ENCODE data around the gene CABCOCO1. TPM values are rescaled to one million over a fixed set of nuclear protein-coding genes. Genes with fewer than 3 reads are reported as not detected.
"Not testable (repeated sequence)": the region's sequence is repeated elsewhere in the genome, so short reads cannot be mapped to it uniquely, and the experiment has no call there.

The CABCOCO1 gene
- polyA plus RNA-seq, 1 donor = 1.8 TPM

GRCh38 chr10:61705022-61705613 is 42.4 kb downstream of the CABCOCO1 start:
- WGBS (ENCODE audit: insufficient coverage, low lambda C conversion rate) = no CpG with 5 or more reads among the region's 1 CpG

GRCh38 chr10:61708846-61709245 is 46.1 kb downstream of the CABCOCO1 start:
- H3K4me1 ChIP-seq (ENCODE audit: control insufficient read depth, insufficient read depth, low read length) = no peaks in the 10 kb centered on the region
- no peaks in the 10 kb centered on the region for H3K36me3 ChIP-seq (ENCODE audit: control insufficient read depth, insufficient read depth, low read length)
- WGBS (ENCODE audit: insufficient coverage, low lambda C conversion rate) = 71% methylated on average over 1 of the region's 2 CpGs
- no peaks in the 10 kb centered on the region for H3K27me3 ChIP-seq (ENCODE audit: control insufficient read depth, insufficient read depth, low read length)
- no peak overlapping the region for H3K27ac ChIP-seq (ENCODE audit: low read length)
- H3K4me3 ChIP-seq (ENCODE audit: low read length) = no peak overlapping the region
- DNase-seq = no peak
- no peaks in the 10 kb centered on the region for H3K9me3 ChIP-seq (ENCODE audit: control insufficient read depth, low read depth, low read length)

More at GRCh38 chr10:61705022-61705613, 42.4 kb downstream of the CABCOCO1 start:
- H3K27ac ChIP-seq (ENCODE audit: low read length) = peak overlapping the region; percentile 46
- H3K36me3 ChIP-seq (ENCODE audit: control insufficient read depth, insufficient read depth, low read length) = no peaks in the 10 kb centered on the region
- DNase-seq = peak; percentile 49 to 86
- H3K4me1 ChIP-seq (ENCODE audit: control insufficient read depth, insufficient read depth, low read length) = no peaks in the 10 kb centered on the region
- no peak overlapping the region for H3K4me3 ChIP-seq (ENCODE audit: low read length)
- H3K9me3 ChIP-seq (ENCODE audit: control insufficient read depth, low read depth, low read length) = no peaks in the 10 kb centered on the region
- H3K27me3 ChIP-seq (ENCODE audit: control insufficient read depth, insufficient read depth, low read length) = no peaks in the 10 kb centered on the region

GRCh38 chr10:61712105-61712504 is 49.4 kb downstream of the CABCOCO1 start:
- H3K9me3 ChIP-seq (ENCODE audit: control insufficient read depth, low read depth, low read length); H3K36me3 ChIP-seq (ENCODE audit: control insufficient read depth, insufficient read depth, low read length); H3K4me3 ChIP-seq (ENCODE audit: low read length); H3K27me3 ChIP-seq (ENCODE audit: control insufficient read depth, insufficient read depth, low read length); H3K27ac ChIP-seq (ENCODE audit: low read length); DNase-seq; H3K4me1 ChIP-seq (ENCODE audit: control insufficient read depth, insufficient read depth, low read length): not testable (repeated sequence)
- no CpG with 5 or more reads among the region's 2 CpGs for WGBS (ENCODE audit: insufficient coverage, low lambda C conversion rate)

GRCh38 chr10:61719475-61719874 is 56.7 kb downstream of the CABCOCO1 start:
- WGBS (ENCODE audit: insufficient coverage, low lambda C conversion rate) = no CpG with 5 or more reads among the region's 6 CpGs
- not testable (repeated sequence) for H3K4me1 ChIP-seq (ENCODE audit: control insufficient read depth, insufficient read depth, low read length); H3K9me3 ChIP-seq (ENCODE audit: control insufficient read depth, low read depth, low read length); H3K27ac ChIP-seq (ENCODE audit: low read length); H3K4me3 ChIP-seq (ENCODE audit: low read length); H3K36me3 ChIP-seq (ENCODE audit: control insufficient read depth, insufficient read depth, low read length); H3K27me3 ChIP-seq (ENCODE audit: control insufficient read depth, insufficient read depth, low read length); DNase-seq

- Histone ChIP-seq H3K4me3 (ENCODE audit: low read length) (no peak overlapping the region), H3K4me1 (ENCODE audit: control insufficient read depth, insufficient read depth, low read length) (no peaks in the 10 kb centered on the region), H3K9me3 (ENCODE audit: control insufficient read depth, low read depth, low read length) (no peaks in the 10 kb centered on the region), H3K27ac (ENCODE audit: low read length) (no peak overlapping the region), H3K27me3 (ENCODE audit: control insufficient read depth, insufficient read depth, low read length) (no peaks in the 10 kb centered on the region), H3K36me3 (ENCODE audit: control insufficient read depth, insufficient read depth, low read length) (no peaks in the 10 kb centered on the region)
- no peak for DNase-seq
- WGBS (ENCODE audit: insufficient coverage, low lambda C conversion rate) = 100% methylated on average over 3 of the region's 3 CpGs
Measured at GRCh38 chr10:61719906-61720305, 57.2 kb downstream of the CABCOCO1 start.

GRCh38 chr10:61721431-61721830 is 58.7 kb downstream of the CABCOCO1 start:
- no peaks in the 10 kb centered on the region for H3K9me3 ChIP-seq (ENCODE audit: control insufficient read depth, low read depth, low read length)
- no peaks in the 10 kb centered on the region for H3K27me3 ChIP-seq (ENCODE audit: control insufficient read depth, insufficient read depth, low read length)
- H3K27ac ChIP-seq (ENCODE audit: low read length) = no peak overlapping the region
- H3K4me3 ChIP-seq (ENCODE audit: low read length) = no peak overlapping the region
- H3K4me1 ChIP-seq (ENCODE audit: control insufficient read depth, insufficient read depth, low read length) = no peaks in the 10 kb centered on the region
- WGBS (ENCODE audit: insufficient coverage, low lambda C conversion rate) = no CpG with 5 or more reads among the region's 4 CpGs
- DNase-seq = no peak
- no peaks in the 10 kb centered on the region for H3K36me3 ChIP-seq (ENCODE audit: control insufficient read depth, insufficient read depth, low read length)

- H3K36me3 ChIP-seq (ENCODE audit: control insufficient read depth, insufficient read depth, low read length); H3K9me3 ChIP-seq (ENCODE audit: control insufficient read depth, low read depth, low read length); H3K27ac ChIP-seq (ENCODE audit: low read length); H3K4me3 ChIP-seq (ENCODE audit: low read length); H3K4me1 ChIP-seq (ENCODE audit: control insufficient read depth, insufficient read depth, low read length); H3K27me3 ChIP-seq (ENCODE audit: control insufficient read depth, insufficient read depth, low read length); DNase-seq: not testable (repeated sequence)
- no CpG with 5 or more reads among the region's 2 CpGs for WGBS (ENCODE audit: insufficient coverage, low lambda C conversion rate)
Measured at GRCh38 chr10:61725221-61725620, 62.5 kb downstream of the CABCOCO1 start.

GRCh38 chr10:61729596-61729995 is 66.9 kb downstream of the CABCOCO1 start:
- WGBS (ENCODE audit: insufficient coverage, low lambda C conversion rate) = 80% methylated on average over 1 of the region's 2 CpGs
- Histone ChIP-seq H3K4me1 (ENCODE audit: control insufficient read depth, insufficient read depth, low read length) (no peaks in the 10 kb centered on the region), H3K27me3 (ENCODE audit: control insufficient read depth, insufficient read depth, low read length) (no peaks in the 10 kb centered on the region), H3K9me3 (ENCODE audit: control insufficient read depth, low read depth, low read length) (no peaks in the 10 kb centered on the region), H3K27ac (ENCODE audit: low read length) (no peak overlapping the region), H3K4me3 (ENCODE audit: low read length) (no peak overlapping the region), H3K36me3 (ENCODE audit: control insufficient read depth, insufficient read depth, low read length) (no peaks in the 10 kb centered on the region)
- no peak for DNase-seq

GRCh38 chr10:61730671-61731070 is 67.9 kb downstream of the CABCOCO1 start:
- no peak overlapping the region for H3K27ac ChIP-seq (ENCODE audit: low read length)
- H3K9me3 ChIP-seq (ENCODE audit: control insufficient read depth, low read depth, low read length) = no peaks in the 10 kb centered on the region
- DNase-seq = no peak
- no peaks in the 10 kb centered on the region for H3K36me3 ChIP-seq (ENCODE audit: control insufficient read depth, insufficient read depth, low read length)
- no peaks in the 10 kb centered on the region for H3K4me1 ChIP-seq (ENCODE audit: control insufficient read depth, insufficient read depth, low read length)
- 95% methylated on average over 2 of the region's 2 CpGs for WGBS (ENCODE audit: insufficient coverage, low lambda C conversion rate)
- no peak overlapping the region for H3K4me3 ChIP-seq (ENCODE audit: low read length)
- H3K27me3 ChIP-seq (ENCODE audit: control insufficient read depth, insufficient read depth, low read length) = no peaks in the 10 kb centered on the region

- Histone ChIP-seq H3K9me3 (ENCODE audit: control insufficient read depth, low read depth, low read length) (no peaks in the 10 kb centered on the region), H3K4me1 (ENCODE audit: control insufficient read depth, insufficient read depth, low read length) (no peaks in the 10 kb centered on the region), H3K4me3 (ENCODE audit: low read length) (no peak overlapping the region), H3K27me3 (ENCODE audit: control insufficient read depth, insufficient read depth, low read length) (no peaks in the 10 kb centered on the region), H3K36me3 (ENCODE audit: control insufficient read depth, insufficient read depth, low read length) (no peaks in the 10 kb centered on the region), H3K27ac (ENCODE audit: low read length) (no peak overlapping the region)
- no peak for DNase-seq
- 80% methylated on average over 1 of the region's 1 CpG for WGBS (ENCODE audit: insufficient coverage, low lambda C conversion rate)
Measured at GRCh38 chr10:61731638-61732037, 68.9 kb downstream of the CABCOCO1 start.

- Histone ChIP-seq H3K27ac (ENCODE audit: low read length) (no peak overlapping the region), H3K9me3 (ENCODE audit: control insufficient read depth, low read depth, low read length) (no peaks in the 10 kb centered on the region), H3K27me3 (ENCODE audit: control insufficient read depth, insufficient read depth, low read length) (no peaks in the 10 kb centered on the region), H3K36me3 (ENCODE audit: control insufficient read depth, insufficient read depth, low read length) (no peaks in the 10 kb centered on the region), H3K4me1 (ENCODE audit: control insufficient read depth, insufficient read depth, low read length) (no peaks in the 10 kb centered on the region), H3K4me3 (ENCODE audit: low read length) (no peak overlapping the region)
- 90% methylated on average over 3 of the region's 4 CpGs for WGBS (ENCODE audit: insufficient coverage, low lambda C conversion rate)
- no peak for DNase-seq
Measured at GRCh38 chr10:61732629-61733278, 70.0 kb downstream of the CABCOCO1 start.
